Left cardiac atrium (tissue), 4 donors: ENCODE data around the gene TSPAN16. TPM values are rescaled to one million over a fixed set of nuclear protein-coding genes. Genes with fewer than 3 reads are reported as not detected.
"Not testable (repeated sequence)": the region's sequence is repeated elsewhere in the genome, so short reads cannot be mapped to it uniquely, and the experiment has no call there.

Source experiments
- ATAC-seq, 2 donors: fragments of 200-7000 bp; cut with Tn5 transposase; one replicate each; pipeline ENCODE4 v1.9.1; 2020; ENCODE audit warnings: mild to moderate bottlenecking in 2 of 2, moderate library complexity in 2 of 2
- DNase-seq: peaks from one replicate; pipeline ENCODE4 v3.0.0-alpha.2; 2020
- intact Hi-C, 2 donors: fragments of 100-400 bp; cut with DNase I; formaldehyde crosslinking; loops; one replicate each; pipeline versions ENCODE4 v1.14.1 to v1.15.1; 2022 to 2023
- total RNA-seq, 2 donors: library from RNA; stranded (reverse); fragmentation: NEBNext Ultra II Directional; extraction: Animal tissue kit (Norgen Biotek cat#: 25700); gene quantifications; one replicate each; pipeline ENCODE4 v1.2.1, GENCODE V29; 2021
- donor health status: DM: no; HTN: yes; CAD: no.
- donor health status: DM: no; HTN: yes; CAD: no; lungs with severe emphysema.
- donor health status: DM: yes; HTN: yes; CAD: no.
- donor health status: Dilated cardiomyopathy.

The TSPAN16 gene
- total RNA-seq, 2 donors from 2014 or later: not detected

DNA sequence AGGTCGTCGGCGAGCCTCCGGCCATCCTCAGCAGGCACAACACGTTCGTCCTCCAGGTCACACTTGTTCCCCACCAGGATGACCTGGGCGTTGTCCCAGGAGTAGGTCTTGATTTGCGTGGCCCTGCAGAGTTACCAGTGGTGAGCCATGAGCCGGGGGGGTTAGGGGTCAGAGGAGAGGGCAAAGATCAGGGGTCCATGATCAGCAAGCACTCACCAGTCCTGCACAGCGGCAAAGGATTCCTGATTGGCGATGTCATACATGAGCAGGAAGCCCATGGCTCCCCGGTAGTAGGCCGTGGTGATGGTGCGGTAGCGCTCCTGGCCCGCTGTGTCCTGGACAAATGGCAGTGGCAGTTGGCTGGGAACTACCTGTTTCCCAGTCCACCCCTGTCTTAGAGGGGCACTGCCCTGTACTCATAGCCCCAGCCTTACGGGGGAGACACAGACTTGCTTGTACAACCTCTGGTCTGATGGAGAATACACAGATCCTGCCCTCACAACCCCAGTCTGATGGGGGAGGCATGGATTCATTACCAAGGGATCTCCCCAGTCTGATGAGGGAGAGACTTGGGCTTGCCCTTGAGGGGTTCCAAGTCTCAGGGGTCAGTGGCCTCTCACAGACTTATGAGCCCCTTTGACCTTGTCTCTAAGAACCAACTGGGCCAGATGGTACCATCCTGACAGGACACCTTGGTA, 39.6 kb downstream of the TSPAN16 start:
- intact Hi-C loops: no loop called here
- no peak for DNase-seq
- ATAC-seq: no peak

DNA sequence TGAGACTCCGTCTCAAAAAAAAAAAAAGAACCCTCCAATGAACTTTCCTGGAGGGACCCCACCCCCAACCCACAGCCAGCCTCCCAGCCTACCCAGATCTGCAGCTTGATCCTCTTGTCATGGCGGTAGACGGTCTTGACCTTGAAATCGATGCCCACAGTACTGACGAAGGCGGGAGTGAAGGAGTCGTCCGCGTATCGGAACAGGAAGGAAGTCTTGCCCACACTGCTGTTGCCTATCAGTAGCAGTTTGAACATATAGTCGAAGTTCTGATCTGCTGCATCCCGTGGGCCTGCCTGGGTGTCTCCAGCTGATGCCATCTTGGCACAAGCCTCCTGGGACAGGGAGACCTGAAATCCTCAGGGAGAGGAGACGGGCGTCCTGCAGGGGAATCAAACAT, 41.1 kb downstream of the TSPAN16 start:
- intact Hi-C loops: no loop called here
- no peak for ATAC-seq

DNA sequence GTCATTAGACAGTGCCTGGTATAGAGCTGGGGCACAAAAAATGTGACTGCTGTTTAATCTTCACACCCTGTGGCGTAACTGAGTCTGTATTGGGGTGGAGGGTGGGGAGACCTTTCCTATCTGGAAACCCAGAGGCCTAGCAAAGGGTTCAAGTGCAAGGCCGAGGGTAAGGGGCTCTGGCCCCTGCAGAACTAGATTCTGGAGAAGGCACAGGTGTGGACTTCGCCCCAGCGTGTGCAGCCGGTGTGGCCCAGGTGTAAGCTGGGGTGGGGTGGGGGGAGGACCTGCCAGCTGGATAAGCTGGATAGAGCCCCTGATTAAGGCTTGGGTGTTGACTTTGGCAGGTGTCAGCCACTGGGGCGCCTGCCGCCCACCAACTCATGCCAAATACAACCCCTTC, 42.2 kb downstream of the TSPAN16 start:
- intact Hi-C loops: no loop called here
- DNase-seq (no peak), ATAC-seq (no peak)

More for the DNA sequence above, 41.1 kb downstream of the TSPAN16 start:
- DNase-seq: no peak

DNA sequence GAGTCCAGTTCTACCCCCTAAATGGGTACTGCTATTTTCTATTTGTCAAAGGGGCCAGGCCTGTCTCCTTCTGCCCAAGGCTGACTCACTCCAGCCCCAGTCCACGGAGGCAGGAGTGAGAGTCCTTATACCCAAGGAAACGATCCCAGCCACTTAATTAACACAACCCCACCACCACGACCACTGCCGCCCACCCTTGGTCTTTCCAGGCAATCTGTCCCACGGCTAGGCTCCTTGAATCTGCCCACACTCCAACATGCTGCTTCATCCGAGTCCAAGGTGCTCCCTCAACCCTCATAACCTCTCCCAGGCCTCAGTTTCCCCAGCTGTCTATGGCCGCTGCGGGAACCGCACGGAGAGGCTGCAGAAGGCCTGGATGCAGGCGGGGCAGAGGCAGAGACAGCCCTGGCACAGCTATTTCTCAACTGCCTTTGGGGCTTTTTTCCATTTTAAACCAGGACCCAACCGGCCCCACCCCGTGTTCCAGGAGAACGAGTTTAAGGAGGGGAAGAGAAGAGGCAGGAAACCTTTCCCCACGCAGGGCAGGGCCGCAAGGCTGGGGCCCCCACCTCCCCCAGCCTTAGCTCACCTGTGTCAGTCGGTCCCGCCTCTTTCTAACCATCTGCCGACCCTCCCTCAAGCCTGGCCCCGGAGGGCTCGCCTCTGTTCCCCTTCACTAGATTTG, 42.8 kb downstream of the TSPAN16 start:
- intact Hi-C loops: no loop called here
- ATAC-seq: peak; percentile 21 to 45
- DNase-seq: no peak

DNA sequence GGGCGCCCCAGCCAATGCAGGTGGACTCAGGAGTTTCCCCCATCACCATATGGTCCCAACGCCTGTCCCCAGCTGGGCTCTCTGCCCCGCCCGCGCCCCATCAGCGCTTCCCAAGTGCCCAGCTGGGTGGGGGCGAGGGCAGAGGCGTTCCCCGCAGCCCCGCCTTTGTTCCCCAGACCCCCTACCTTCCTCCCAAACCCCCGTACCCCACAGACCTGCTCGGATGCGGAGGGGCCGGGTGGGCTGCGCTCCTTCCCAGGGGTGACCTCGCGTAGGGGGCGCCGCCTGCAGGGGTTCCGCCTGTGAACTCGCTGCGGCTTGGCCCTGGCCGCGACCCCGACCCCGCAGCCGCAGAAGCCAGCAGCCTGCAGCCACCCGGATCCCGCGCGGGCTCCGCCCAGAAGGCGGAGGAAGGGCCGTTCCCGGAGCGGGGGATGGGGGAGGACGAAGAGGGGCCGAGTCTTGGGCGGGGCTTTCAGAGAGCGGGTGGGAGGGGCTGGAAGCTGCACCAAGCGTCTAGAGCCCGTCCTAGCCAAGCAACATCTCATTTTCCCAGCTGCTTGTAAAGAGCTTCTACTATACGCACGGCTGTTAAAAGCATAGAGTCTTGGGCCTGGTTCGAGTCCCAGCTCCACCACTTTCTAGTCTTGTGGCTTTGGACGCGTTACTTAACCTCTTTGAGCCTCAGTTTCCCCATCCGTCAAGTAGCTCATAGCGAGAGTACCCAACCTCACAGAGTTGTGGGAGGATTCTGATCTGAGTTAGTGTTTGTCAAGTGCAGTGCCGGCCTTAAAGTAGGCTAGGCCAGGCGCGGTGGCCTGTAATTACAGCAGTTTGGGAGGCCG, 43.5 kb downstream of the TSPAN16 start, which contains the start of gene RAB3D:
TSS of gene RAB3D (minus strand) at position 404 of the 845 bp plus-strand sequence. CDS start 2,258 bp downstream, outside the sequence.
- peak; percentile 94 for DNase-seq
- intact Hi-C loops: no loop called here
- ATAC-seq: peak; percentile 97 to 98

DNA sequence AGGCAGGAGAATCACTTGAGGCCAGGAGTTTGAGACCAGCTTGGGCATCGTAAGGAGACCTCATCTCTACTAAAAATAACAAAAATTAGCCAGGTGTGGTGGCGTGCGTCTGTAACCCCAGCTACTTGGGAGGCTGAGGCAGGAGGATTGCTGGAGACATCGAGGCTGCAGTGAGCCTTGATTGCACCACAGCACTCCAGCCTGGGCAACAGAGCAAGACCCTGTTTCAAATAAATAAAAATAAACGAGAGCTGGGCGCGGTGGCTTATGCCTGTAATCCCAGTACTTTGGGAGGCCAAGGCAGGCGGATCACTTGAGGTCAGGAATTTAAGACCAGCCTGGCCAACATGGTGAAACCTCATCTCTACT, 44.1 kb downstream of the TSPAN16 start:
- not testable (repeated sequence) for ATAC-seq

DNA sequence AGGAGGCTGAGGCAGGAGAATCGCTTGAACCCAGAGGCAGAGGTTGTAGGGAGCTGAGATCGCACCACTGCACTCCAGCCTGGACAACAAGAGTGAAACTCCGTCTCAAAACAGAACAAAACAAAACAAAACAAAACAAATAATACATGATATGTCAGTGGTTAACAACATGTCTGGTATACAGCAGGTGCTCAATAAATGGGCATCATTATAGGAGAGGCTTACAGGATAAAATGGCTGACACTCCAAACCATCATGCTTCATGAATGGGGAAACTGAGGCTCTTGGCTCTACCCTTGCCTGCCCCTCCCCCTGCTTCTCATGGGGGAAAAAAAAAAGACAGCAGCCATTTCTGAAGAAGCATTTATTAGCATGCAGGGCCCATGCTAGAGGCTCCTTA, 46.5 kb downstream of the TSPAN16 start:
- intact Hi-C loops: no loop called here
- DNase-seq: no peak
- no peak for ATAC-seq

More for the DNA sequence above, 44.1 kb downstream of the TSPAN16 start:
- intact Hi-C loops, DNase-seq: not testable (repeated sequence)

DNA sequence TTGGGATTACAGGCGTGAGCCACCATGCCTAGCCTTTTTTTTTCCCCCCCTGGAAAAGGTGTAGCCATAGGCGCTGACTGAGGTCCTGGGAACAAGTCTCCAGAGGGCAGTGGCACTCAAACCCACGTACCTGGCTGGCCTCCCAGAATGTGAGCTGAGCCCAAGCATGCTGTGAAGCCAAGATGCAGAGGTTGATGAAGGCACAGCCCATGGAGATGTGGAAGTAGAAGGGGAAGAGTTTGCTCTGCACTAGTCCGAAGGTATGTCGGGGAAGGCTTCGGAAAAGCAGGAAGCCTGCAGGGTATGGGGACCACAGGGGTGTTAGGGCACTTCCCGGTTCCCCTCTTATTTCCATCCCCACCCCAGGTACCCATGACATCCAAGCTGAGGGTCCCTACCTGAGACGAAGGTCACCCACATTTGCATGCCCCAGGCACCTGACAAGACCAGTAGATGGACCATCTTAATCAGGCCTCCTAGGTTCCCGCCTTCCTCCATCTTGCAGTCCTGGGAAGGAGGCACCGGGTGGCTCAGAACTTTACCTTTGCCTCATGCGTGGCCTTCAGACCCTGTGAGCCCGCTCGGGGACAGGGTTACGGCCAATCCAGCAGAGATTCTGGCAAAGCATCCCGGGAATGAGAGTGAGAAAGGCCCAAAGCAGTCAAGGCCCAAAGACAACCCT, 49.3 kb downstream of the TSPAN16 start:
- DNase-seq: no peak
- intact Hi-C loops: no loop called here
- ATAC-seq: no peak

DNA sequence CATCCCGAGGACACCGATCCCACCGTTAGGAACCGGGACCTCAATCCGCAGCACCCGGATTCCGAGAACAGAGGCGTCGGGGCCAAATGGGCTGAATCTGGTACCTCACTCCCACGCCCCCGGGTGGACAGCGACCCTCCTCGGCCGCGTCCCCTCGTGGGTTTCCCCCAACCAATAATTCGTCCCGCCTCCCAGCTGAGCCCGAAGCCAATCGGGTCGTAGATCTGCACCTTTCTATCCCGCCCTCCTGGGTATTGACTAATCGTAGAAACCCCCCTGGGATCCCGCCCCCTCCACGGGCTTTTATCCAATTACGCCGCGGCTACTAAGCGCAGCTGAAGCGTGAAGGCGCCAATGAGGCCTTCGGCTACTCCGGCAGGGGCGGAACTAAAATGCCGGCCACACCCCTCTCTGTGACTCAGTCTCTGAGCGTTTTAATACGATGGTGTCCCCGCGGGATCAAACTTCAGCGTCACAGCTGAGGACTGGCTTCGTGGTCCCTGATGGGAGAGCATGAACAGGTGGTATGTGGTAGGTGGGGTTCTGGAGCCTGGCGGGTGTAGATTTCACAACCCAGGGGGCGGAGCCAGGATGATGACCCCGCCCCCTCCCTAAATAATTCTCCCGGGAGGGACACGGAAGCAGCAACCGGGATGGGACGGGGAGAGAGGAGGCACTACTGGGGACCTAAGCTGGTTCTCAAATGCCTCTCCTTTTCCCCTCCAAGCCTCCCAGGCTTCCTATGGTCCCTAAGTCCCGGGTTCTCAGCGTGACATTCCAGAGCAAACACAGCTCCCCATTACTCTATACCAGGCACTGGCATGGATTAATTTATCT, 50.4 kb downstream of the TSPAN16 start, which contains the start of the genes CCDC159 and TMEM205:
TSS of gene CCDC159 (plus strand) at position 416 of the 837 bp plus-strand sequence. CDS start at position 504, 88 bp downstream.
TSS of gene TMEM205 (minus strand) at position 165 of the 837 bp plus-strand sequence. CDS start 649 bp downstream, outside the sequence.
- intact Hi-C loops: no loop called here
- ATAC-seq (peak; percentile 96 to 97), DNase-seq (peak; percentile 99)

DNA sequence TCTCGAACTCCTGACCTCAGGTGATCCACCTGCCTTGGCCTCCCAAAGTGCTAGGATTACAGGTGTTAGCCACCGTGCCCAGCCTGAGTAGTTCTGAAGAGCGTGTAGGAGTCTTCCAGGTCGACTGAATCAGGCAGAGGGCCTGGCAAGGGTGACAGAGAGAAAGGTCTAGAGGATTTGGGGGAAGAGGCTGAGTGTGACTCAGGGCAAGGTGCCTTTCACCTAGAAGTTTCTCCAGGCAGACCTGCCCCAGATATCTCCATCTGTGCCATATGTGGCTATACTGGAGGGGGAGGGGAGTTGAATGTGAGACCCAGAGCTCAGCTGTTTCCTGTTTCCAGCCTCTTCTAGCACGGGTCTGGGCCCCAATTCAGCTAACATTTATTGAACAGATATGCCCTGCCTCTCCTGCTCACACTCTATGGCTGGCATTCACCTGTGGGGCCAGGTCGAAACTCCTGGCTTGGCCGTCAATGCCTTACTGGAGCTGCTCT, 51.6 kb downstream of the TSPAN16 start:
- intact Hi-C loops: no loop called here
- no peak for ATAC-seq
- DNase-seq: no peak

DNA sequence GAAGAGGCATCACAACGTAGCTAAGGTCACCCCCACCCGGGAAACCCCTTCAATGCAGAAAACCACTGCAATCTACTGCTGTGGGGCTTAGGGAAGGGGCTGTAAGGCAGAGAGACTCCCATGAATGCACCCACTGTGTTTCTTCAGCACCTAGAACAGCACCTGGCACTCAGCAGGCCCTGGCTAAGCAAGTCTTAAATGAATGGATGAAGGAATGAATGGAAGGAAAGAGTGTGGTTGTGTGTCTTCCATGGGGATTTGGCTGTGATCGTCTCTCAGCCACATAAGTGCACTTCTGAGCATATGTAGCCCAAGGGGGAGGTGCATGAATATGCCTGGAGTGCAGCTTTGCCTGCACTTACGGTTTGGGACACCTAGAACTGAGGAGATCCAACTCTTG, 53.2 kb downstream of the TSPAN16 start:
- ATAC-seq (no peak), DNase-seq (no peak)
- intact Hi-C loops: no loop called here

DNA sequence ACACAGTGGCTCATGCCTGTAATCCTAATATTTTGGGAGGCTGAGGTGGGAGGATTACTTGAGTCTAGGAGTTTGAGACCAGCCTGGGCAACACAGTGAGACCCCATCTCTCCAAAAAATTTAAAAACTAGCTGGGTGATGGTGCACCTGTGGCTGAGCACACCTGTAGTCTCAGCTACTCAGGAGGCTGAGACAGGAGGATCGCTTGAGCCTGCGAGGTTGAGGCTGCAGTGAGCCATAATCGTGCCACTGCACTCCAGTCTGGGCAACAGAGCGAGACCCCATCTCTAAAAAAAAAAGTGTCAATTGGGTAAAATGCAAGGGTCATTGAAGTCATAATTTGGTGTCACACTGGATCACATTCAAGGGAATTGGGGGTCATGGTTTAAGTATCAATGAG, 58.1 kb downstream of the TSPAN16 start:
- intact Hi-C loops, DNase-seq, ATAC-seq: not testable (repeated sequence)

DNA sequence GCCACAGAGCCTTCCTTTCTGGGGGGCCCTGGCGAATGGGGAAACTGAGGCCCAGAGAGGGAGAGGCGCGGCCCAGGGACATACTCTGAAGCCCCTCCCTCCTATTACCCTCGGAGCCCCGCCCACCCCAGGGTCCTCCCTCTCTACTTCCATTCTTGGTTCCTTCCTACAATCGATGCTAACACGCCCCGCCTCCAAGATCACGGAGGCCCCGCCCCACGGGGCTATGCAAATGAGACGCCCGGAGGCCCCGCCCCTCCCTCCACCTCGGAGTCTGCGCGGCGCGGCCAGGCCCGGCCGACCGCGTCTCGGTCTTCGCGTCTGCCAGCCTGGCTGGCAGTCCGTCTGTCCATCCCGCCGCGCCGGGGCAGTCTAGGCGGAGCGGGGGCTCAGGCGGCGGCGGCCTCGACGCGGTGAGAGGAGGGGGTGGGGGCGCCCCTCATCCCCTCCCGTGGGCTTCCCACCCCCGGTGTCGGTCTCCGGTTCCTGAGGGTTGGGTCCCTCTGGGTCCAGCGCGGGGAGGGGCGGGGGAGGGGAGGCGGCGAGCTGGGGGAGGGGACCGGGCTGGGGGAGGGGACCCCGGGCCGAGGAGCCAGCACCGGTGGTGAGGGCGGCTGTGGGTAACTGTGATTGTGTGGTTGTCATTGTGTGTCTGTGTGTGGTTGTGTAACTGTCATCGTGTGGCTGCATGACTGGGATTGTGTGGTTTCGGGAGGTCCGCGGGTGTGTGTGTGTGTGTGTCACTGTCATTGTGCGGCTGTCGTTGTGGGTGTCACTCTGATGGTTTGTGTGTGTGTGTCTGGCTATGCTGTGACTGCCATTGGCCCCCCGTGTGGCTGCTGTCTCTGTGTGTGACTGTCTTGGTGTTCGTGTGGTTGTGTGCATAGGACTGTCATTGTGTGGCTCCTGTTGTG, 59.5 kb downstream of the TSPAN16 start, which contains the start of gene PLPPR2:
TSS of gene PLPPR2 (plus strand) at position 273 of the 914 bp plus-strand sequence. CDS start 2,242 bp downstream, outside the sequence.
- intact Hi-C loops: no loop called here
- DNase-seq (peak; percentile 98), ATAC-seq (peak; percentile 96 to 97)

DNA sequence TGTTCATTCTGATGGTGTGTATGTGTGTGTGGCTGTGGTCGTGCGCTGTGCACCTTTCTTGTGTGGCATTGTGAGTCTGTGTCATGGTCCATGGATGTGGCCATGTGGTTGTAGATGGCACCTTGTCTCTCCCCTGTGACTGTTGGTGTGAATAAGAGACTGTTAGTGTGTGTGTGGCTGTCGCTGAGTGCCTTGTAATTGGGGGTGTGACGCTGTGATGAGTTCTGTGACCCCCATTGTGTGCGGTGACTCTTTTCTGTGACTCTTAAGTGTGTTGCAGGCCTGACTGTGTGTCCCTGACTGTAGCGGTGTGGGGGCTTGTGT, 60.1 kb downstream of the TSPAN16 start:
- no peak for ATAC-seq
- intact Hi-C loops: no loop called here

DNA sequence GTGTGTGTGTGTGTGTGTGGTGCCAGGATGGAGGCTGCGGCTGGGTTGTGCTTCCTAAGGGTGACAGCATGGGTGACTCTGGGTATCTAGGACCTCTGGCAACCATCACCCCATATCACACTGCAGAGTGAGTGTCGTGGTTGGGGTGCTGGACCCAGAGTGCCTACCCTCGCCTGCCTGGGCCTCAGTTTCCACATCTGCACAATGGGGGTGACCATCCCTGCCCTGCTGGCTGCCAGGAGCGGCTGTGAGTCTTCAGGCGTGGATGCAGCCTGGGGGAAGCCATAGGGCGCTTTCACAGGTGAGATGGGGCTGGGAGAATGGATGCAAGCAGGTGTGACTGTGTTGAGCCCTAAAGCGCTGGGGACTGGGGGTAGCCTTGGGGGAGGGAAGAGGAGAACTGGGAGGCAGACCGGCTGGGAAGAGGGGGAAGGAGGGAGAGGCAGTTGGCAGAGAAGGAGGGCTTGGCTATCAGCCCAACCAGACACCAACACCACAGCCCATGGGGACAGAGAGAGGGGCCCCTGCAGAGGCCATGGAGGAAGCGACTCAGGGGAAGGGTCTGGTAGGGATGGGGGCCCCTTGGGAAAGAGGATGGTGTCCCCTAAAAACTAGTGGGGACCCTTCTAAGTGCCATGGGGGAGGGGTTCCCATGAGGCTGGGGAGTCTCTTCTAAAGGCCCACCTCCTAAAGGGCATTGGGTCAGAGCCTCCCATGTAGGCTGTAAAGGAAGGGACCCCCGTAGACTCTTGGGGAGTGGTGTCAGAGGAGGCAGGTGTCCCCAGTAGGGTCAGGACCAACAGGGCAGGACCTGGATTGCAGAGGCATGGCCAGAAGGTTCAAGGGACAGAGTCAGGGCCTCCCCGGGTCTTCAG, 61.0 kb downstream of the TSPAN16 start:
- DNase-seq: no peak
- intact Hi-C loops: no loop called here
- ATAC-seq: no peak

More for the DNA sequence above, 60.1 kb downstream of the TSPAN16 start:
- DNase-seq: no peak

DNA sequence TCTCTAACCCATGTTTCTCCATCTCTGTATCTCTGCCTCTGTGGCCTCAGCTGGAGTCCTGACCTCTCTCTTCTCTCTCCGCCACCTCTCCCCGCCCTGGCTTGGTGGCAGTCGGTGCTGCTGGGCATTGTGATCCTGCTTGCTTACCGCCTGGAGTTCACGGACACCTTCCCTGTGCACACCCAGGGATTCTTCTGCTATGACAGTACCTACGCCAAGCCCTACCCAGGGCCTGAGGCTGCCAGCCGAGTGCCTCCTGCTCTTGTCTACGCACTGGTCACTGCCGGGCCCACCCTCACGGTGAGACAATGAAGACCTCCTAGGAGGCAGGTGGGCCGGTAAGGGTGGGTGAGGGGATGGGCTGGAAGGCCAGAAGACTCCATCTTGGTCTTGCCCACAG, 63.5 kb downstream of the TSPAN16 start:
- no peak for ATAC-seq
- no peak for DNase-seq
- intact Hi-C loops: no loop called here
